GM12878 (cell line): Measurements from ENCODE around the gene SPARC.

ENCODE experiments used
- BACH1 ChIP-seq: fragments of 450-650 bp; IDR thresholded peaks from 2 replicates; pipeline ENCODE4 v1.6.1; 2017; ENCODE audit warnings: mild to moderate bottlenecking, borderline replicate concordance
- BCL11A ChIP-seq: IDR thresholded peaks from 2 replicates; pipeline ENCODE4 v1.6.1; 2011; ENCODE audit warnings: low read depth, low read length
- CTCF ChIP-seq, 3 experiments: IDR thresholded peaks in 2 of 3; conservative IDR thresholded peaks in 1 of 3; 2 replicates each; pipeline ENCODE4 v1.5.1; 2011; ENCODE audit warnings: low read depth in 3 of 3, low read length in 3 of 3, mild to moderate bottlenecking in 3 of 3, control low read depth in 2 of 3, moderate library complexity in 2 of 3, inconsistent platforms in 1 of 3, mixed read lengths in 1 of 3; ENCODE audit not compliant: control insufficient read depth in 2 of 3, insufficient read depth in 1 of 3; ENCODE audit errors: extremely low read depth in 1 of 3
- EP300 ChIP-seq, 2 experiments: fragments of 150-350 bp in 1 of 2; IDR thresholded peaks; 2 replicates each; pipeline ENCODE4 v1.6.1; 2011 to 2012; ENCODE audit warnings: low read depth in 2 of 2, low read length in 2 of 2, borderline replicate concordance in 1 of 2, improper control_type of control experiment in 1 of 2, inconsistent platforms in 1 of 2; ENCODE audit not compliant: control insufficient read depth in 1 of 2
- GATAD2B ChIP-seq: fragments of 450-650 bp; conservative IDR thresholded peaks from 2 replicates; pipeline ENCODE4 v1.6.1; 2017; ENCODE audit warnings: low read depth, mild to moderate bottlenecking, moderate library complexity
- POLR2A ChIP-seq: IDR thresholded peaks from 2 replicates; pipeline ENCODE4 v1.6.1; 2011; ENCODE audit warnings: low read depth, mild to moderate bottlenecking, low read length
- RAD51 ChIP-seq: fragments of 450-650 bp; IDR thresholded peaks from 2 replicates; pipeline ENCODE4 v1.6.1; 2016; ENCODE audit warnings: moderate library complexity, mild to moderate bottlenecking, inconsistent platforms
- TCF7 ChIP-seq: IDR thresholded peaks from 2 replicates; pipeline ENCODE4 v1.6.1; 2014; ENCODE audit warnings: antibody characterized with exemption, borderline replicate concordance
- ZNF24 ChIP-seq: fragments of 450-650 bp; IDR thresholded peaks from 2 replicates; pipeline ENCODE4 v1.6.1; 2017; ENCODE audit warnings: antibody characterized with exemption, mild to moderate bottlenecking

- TF ChIP-seq CTCF (IDR thresholded peaks at IDR 0.05 in 2 of 3, conservative IDR thresholded peaks at IDR 0.05 in 1 of 3; ENCODE audit: control insufficient read depth in 2 of 3, extremely low read depth in 1 of 3, insufficient read depth in 1 of 3, low read depth in 3 of 3, low read length in 3 of 3) (no peak), EP300 (IDR thresholded peaks at IDR 0.05; ENCODE audit: borderline replicate concordance in 1 of 2, control insufficient read depth in 1 of 2, low read depth in 2 of 2, low read length in 2 of 2) (no peak), BCL11A (no peak), ZNF24 (no peak), POLR2A (no peak), BACH1 (no peak), GATAD2B (no peak), RAD51 (no peak), TCF7 (no peak)
Observed at GRCh38 chr5:151624476-151624875, 62.2 kb downstream of the SPARC start.
